ENCODE results near the gene MLEC.

DNA sequence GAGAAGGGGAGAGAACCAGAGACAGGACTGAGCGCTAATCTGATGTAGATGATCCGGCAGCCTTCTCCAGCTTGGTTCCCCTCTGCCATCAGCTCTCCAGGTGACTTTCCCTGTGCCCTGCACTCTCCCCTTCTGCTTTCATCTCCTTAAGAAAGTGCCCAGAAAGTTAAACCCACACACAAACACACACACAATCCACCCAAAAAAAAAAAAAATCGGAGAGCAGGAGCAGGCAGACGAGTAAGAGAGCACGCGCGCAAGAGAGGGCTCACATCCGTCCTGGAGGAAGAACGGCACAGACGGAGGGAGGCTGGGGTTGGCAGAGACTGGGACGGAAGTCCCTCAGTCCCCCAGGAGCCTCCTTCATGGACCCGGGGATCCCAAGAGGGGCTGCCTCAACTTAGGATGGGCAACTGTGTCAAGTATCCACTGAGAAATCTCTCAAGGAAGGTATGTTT, 36.7 kb upstream of the MLEC start:
- TF ChIP-seq, protein P1, sequence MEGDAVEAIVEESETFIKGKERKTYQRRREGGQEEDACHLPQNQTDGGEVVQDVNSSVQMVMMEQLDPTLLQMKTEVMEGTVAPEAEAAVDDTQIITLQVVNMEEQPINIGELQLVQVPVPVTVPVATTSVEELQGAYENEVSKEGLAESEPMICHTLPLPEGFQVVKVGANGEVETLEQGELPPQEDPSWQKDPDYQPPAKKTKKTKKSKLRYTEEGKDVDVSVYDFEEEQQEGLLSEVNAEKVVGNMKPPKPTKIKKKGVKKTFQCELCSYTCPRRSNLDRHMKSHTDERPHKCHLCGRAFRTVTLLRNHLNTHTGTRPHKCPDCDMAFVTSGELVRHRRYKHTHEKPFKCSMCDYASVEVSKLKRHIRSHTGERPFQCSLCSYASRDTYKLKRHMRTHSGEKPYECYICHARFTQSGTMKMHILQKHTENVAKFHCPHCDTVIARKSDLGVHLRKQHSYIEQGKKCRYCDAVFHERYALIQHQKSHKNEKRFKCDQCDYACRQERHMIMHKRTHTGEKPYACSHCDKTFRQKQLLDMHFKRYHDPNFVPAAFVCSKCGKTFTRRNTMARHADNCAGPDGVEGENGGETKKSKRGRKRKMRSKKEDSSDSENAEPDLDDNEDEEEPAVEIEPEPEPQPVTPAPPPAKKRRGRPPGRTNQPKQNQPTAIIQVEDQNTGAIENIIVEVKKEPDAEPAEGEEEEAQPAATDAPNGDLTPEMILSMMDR (IDR thresholded peaks at IDR 0.05 in 4 of 5, conservative IDR thresholded peaks at IDR 0.05 in 1 of 5): no peak
- no peak for TF ChIP-seq POLR2A (IDR thresholded peaks at IDR 0.05)
